DMS114 treated with DMSO at 0.1 percent for 48 hours (cell line): ENCODE data around the gene COL3A1.
A peak's percentile ranks its signal among the peaks of the same experiment; 100 is the strongest.

Experiments
- DNase-seq: peaks from one replicate; lab custom pipeline; 2025; ENCODE audit not compliant: unreplicated experiment; lab: John Stamatoyannopoulos, UW

Gene COL3A1

GRCh38 chr2:188975497-188976102 lies 1.4 kb downstream of the COL3A1 start:
- DNase-seq: peak; percentile 88

DNA sequence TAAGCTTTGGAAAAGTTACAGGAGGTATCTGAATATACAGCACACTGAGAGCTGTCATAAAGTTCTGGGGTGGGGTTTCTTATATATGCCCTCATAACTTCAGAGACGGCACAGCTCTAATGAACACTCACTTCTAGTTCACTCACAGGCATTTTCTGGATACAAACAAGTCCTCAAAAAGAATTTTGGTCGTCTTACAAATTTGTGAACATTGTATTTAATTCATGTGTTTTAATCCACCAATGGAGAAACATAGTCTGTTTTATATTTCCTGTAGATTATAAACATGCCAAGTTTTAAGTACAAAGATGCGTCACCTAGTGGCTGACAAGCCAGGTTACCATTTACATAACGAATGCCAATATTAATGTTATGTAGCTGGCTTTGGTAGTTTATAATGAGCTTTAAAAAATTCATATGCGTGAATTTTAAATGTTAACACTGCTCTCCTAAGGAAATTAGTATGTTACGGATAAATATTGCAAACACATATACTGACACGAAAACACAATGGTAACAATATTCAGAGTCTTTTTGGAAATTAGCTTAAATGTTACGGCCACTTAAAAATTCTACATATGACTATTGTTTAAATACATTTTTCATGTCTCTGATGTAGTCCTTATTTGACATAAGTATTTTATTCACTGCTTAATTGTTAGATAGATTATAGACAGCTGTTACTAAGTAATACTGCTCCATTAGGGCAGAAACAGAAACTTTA lies 2.5 kb downstream of the COL3A1 start:
- no peak for DNase-seq

GRCh38 chr2:188977317-188977716 lies 3.1 kb downstream of the COL3A1 start:
- no peak for DNase-seq

DNA sequence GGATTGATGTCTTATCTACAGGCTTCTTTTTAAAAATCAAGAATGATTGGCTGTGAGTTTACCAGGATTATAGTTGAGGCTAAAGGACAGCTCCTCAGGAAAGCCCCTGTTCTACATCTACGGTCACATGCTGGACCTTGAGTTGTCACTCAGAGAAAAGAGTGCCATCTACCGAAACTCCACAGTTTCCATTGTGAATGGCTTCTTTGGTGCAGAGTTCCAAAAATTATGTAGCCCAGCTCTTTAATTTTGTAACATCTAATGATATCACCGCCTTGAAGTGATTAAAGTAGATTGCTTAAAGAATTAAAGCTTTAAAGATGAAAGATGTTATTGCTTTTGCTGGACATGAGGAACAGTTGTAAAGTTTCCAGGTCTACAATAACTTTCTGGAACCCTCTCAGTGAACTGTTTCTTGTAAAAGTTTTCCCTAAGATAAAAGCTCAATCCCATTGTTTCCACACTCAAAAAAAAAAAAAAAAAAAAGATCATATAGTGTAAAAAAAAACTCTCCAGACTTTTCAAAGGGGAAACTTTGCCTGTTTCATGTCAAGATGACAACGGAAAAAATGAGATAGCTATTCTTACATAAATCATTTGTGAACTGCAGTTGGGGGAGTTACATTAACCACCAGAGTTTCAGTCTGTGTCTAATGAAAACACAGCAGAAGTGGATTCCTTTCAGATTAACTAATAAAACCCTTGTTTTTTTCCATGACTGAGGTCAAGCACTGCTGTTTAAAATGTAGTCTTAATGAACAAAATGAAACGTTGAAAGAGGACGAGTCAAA lies 4.3 kb downstream of the COL3A1 start:
- peak; percentile 79 for DNase-seq

- DNase-seq: peak; percentile 79
Measured at GRCh38 chr2:188979187-188980114, 5.3 kb downstream of the COL3A1 start.

GRCh38 chr2:188983427-188984064 lies 9.4 kb downstream of the COL3A1 start:
- no peak for DNase-seq

GRCh38 chr2:188984065-188984491 lies 9.9 kb downstream of the COL3A1 start:
- DNase-seq: no peak

DNA sequence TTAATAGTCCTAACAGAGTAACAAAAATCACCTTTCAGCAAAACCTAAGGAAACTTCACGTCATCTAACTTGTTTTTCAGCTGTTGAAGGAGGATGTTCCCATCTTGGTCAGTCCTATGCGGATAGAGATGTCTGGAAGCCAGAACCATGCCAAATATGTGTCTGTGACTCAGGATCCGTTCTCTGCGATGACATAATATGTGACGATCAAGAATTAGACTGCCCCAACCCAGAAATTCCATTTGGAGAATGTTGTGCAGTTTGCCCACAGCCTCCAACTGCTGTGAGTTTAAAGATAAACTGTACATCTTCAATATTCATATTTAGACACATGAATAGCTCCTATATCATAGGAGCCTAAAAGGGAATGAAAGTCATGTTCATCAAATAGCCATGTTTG lies 10.5 kb downstream of the COL3A1 start:
- no peak for DNase-seq

GRCh38 chr2:188986839-188987238 lies 12.7 kb downstream of the COL3A1 start:
- DNase-seq: no peak

GRCh38 chr2:188993247-188993646 lies 19.1 kb downstream of the COL3A1 start:
- no peak for DNase-seq

DNA sequence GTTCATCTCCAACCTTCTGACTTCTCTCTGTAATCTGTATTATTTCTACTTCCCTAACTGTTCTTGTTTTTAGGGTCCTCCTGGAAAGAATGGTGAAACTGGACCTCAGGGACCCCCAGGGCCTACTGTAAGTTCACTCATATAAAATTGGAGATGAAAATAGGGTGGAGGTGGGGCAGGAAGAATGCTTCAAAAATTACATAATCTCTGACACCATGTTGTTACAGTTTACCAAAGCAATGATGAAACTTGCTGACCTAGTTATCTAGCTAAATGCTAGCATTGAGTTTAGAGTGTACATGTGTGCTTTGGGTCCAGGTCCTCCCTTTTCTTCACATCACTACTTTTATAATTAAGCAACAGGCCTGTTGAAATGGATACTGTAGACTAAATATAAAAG lies 23.1 kb downstream of the COL3A1 start:
- DNase-seq: no peak

DNA sequence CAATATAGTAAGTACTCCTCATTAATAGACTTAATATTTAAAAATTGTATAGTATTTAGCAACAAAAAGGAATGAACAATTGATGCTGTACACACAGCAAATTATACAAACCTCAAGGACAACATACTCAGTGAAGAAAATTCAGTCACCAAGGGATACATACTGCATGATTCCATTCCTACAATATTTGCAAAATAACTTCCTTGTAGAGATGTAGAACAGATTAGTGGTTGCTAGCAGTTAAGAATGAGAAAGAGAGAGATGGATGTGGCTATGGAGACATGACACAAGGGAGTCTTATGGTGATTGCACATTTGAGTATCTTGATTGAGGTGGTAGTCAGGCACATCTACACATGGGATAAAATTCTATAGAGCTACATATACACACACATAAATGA lies 26.0 kb downstream of the COL3A1 start:
- no peak for DNase-seq

- DNase-seq: no peak
Measured at GRCh38 chr2:189002079-189002478, 27.9 kb downstream of the COL3A1 start.

GRCh38 chr2:189008555-189009262 lies 34.5 kb downstream of the COL3A1 start:
- no peak for DNase-seq

DNA sequence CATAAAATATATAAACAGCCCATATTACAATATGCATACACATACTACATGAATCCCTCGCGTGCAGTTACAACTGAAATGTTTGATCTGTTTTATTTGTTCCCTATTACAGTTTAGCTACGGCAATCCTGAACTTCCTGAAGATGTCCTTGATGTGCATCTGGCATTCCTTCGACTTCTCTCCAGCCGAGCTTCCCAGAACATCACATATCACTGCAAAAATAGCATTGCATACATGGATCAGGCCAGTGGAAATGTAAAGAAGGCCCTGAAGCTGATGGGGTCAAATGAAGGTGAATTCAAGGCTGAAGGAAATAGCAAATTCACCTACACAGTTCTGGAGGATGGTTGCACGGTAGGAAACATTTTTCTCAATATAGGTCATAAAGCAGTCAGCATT lies 36.4 kb downstream of the COL3A1 start:
- no peak for DNase-seq

DNA sequence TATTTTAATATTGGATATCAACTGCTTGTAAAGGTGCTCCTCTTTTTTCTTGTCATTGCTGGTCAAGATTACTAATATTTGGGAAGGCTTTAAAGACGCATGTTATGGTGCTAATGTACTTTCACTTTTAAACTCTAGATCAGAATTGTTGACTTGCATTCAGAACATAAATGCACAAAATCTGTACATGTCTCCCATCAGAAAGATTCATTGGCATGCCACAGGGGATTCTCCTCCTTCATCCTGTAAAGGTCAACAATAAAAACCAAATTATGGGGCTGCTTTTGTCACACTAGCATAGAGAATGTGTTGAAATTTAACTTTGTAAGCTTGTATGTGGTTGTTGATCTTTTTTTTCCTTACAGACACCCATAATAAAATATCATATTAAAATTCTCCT lies 38.2 kb downstream of the COL3A1 start:
- DNase-seq: no peak

DNA sequence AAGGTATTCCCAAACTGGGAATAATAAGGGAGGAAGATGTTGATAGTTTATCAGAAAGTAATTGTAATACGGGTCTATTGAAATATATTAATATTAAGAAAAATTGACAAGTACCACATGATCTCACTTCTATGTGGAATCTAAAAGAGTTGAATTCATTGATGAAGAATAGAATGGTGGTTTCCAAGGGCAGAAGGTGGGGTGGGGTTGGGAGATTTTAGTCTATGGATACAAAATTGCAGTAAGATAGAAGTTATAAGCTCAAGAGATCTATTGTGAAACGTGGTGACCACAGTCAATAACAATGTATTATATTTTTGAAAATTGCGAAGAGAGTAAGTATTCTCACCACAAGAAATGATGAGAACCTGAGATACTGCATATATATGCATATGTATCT lies 38.9 kb downstream of the COL3A1 start:
- no peak for DNase-seq

DNA sequence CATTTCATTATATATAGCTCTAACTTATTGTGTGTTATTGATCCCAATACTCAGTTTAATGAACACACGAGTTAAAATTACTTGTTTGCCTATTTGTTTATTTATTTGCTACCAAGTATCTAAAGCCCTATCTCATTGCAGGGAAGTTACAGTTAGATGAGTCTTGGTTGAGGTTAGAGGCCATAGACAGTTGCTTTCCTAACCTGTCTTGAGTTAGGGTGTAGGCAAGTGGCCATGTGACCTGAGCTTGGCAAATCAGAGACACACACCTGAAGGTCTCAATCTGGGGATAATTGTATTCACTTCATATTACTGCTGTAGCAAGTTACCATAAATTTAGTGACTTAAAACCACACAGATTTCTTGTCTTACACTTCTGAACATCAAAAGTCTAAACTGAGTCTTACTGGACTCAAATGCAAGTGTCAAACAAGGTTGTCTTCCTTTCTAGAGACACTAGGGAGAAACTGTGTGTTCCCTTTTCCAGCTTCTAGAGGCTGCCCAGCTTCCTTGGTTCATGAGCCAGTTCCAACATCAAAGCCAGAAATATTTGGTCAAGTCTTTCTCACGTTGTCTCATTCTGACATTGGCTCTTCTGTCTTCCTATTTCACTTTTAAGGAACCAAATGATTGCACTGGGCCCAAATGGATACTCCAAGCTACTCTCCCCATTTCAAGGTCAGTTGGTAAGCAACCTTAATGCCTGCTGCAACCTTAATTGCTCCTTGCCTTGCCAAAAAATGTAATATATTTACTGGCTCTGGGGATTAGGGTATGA lies 39.7 kb downstream of the COL3A1 start:
- DNase-seq: no peak
